ENCODE measurements around the gene ZNF326.
A peak's percentile ranks its signal among the peaks of the same experiment; 100 is the strongest.
"Not testable (repeated sequence)": the region's sequence is repeated elsewhere in the genome, so short reads cannot be mapped to it uniquely, and the experiment has no call there.

Gene ZNF326

DNA sequence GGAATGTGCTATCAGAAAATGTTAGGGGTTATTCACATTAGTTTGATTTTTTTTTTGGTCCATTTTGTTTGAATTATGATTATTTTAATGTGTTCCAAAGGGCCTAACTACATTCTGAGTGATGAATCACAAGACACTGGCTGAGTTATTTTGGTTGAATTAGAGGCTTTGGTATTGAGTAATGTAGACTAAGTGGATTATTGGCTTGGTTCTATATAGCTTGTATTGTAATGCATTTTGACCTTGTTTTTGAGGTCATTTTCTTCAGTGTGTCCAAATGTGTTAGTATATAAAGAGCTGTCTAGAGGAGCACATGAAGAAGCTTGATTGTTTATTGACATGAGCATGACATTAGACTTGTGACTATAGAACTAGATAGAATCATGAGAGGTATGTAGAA lies 3.4 kb downstream of the ZNF326 start:
- DNase-seq: peak; percentile 45

DNA sequence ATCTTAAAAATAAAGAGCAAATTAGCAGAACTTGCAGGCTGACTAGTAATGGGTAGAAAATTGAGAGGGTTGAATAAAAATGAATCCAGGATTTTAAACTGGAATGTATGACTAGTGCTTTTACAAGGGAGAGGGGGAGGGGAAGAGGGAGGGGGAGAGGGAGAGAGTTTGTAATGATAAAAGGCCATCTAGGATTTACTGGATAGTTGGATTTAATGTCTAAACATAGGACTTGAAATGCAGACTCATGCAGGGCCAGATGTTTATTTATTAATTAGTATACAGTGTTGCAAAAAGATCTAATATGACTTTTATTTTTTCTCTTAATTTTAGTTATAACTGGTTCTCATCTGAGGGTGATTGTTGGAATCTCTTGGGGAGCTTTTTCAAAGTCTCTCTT lies 4.3 kb downstream of the ZNF326 start:
- no peak for DNase-seq

DNA sequence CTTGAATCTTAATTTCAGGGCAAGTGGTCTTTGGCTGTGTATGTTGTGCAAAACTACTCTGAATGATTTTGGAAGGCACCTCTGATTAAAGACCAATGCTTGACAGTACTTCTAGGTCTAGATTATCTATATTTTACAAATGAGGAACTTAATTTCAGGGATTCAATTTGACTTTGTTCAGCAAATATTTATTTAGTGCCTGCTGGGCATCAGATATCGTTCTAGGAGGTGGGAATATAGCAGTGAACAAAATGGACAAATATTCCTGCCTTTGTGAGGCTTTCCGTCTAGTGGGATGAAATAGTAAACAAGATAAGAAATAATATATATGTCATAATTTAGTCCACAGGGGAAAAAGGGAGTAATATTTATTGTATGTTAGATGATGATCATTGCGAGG lies 4.7 kb downstream of the ZNF326 start:
- no peak for DNase-seq

DNA sequence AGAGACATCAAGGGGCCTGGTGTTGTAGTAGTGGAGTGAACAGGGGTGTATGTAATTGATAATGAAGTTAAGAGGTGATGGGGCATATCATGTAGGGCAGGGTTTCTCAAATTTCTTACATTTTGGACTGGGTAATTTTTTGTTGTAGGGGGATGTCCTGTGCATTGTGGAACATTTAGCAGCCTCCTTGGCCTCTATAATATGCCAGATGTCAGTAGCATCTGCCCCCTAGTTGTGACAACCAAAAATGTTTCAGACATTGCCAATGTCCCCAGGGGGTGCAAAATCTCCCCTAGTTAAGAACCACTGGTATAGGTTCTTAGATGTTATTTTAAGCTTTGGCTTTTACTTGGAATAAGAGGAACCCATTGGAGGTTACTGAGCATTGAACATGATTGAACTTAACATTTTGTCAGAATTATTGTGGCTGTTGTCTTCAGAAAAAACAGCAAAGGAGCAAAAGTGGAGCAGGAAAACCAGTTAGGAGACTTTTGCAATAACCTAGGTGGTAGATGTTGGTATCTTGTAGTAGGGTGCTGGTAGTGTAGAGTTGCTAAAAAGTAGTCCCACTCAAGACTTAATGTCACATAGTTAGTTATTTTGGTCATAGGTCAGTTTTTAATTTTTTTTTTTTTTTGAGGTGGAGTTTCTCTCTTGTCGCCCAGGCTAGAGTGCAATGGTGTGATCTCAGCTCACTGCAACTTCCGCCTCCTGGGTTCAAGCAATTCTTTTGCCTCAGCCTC lies 6.2 kb downstream of the ZNF326 start:
- DNase-seq: no peak

DNA sequence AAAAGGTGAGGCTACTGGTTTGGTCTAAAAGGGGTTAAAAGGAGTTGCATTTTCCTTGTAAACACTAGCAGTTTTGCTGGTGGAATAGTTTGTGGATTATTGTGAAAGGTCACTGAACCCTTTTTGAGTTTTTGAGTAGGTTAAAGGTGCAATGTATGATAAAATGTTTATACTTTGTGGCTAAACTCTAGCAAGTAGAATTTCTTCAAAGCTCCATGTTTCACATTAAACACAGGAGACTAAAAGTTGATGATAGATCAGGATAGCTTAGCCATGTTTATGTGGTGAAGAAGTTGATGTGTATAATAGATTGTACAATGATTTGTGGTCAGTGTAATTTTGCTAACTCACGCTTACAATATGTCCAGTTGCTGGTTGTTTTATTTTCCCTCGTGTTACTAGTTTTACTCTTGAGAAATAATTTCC lies 13.1 kb downstream of the ZNF326 start:
- no peak for DNase-seq

DNA sequence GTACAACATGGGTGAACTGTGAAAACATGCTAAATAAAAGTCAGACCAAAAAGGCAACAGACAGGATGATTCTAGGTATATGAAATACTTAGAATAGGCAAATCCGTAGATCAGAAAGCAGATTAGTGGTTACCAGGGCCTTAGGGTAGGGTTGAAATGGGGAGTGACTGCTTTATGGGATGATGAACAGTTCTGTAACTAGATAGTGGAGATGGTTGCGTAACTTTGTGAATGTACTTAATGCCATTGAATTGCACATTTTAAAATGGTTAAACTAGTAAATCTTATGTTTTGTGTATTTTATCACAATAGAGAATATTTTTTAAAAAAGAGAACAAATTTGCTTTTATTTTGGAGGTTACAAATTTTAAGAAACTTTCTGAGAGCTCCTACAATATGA lies 17.4 kb downstream of the ZNF326 start:
- DNase-seq: no peak

DNA sequence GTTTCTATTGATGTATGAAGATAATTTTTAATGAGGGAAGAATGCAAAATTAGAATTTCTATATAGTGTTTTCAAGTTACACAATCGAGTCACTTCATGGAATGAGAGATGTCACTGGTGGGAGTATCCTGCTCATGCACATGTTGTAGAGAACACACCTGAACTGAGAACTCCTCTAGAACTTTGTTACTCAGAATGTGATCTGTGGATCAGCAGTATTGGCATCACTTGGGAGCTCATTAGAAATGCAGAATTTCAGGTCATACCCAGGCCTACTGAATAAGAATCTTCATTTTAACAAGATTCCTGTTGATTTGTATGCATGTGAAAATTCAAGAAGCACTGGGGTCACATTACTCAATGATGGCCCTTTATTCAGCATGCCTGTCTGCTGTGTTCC lies 28.8 kb downstream of the ZNF326 start:
- DNase-seq: no peak

DNA sequence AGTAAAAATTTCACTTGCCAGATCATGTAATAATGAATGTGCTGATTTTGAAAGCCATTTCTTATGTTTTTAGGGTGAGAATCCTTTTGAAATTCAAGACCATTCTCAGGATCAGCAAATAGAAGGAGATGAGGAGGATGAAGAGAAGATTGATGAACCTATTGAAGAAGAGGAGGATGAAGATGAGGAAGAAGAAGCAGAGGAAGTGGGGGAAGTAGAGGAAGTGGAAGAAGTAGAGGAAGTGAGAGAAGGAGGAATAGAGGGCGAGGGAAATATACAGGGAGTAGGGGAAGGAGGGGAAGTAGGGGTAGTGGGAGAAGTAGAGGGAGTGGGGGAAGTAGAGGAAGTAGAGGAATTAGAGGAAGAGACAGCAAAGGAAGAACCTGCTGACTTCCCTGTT lies 32.4 kb downstream of the ZNF326 start:
- DNase-seq: no peak

DNA sequence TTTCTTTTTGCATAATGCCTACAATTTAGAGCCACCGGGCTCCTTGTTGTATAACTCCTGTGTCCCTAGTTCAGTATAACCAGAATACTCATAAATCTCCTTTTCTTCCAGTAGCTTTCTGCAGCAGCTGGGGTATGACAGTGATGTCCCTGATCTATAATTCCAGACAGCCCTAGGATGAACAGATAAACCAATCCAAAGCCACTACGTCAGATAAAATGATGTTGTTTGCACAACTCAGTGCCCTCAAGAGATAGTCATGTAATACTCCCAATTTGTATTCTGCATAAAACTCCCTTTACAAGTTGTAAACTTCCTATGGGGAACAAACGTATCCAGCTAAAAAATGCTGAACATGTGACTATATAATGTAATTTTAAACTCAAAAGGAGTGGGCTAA lies 44.7 kb downstream of the ZNF326 start:
- no peak for DNase-seq

DNA sequence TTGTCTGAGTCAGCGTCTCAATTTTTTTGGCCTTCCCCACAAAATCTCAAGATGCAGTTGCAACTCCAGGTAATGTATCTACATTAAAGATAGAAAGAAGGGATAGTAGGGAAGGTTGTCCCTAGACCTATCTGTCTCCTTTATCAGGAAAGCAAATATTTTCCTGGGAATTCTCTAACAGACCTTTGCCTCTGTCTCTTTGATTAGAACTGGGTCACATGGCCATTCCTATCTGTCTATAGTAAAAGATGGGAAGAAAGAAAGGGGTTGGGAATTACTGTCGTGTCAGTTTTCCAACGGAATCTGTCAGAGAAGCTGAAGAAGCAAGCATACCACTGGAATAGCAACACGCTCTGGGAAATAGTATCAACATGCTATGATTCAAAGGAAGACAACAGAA lies 48.7 kb downstream of the ZNF326 start:
- DNase-seq: no peak

DNA sequence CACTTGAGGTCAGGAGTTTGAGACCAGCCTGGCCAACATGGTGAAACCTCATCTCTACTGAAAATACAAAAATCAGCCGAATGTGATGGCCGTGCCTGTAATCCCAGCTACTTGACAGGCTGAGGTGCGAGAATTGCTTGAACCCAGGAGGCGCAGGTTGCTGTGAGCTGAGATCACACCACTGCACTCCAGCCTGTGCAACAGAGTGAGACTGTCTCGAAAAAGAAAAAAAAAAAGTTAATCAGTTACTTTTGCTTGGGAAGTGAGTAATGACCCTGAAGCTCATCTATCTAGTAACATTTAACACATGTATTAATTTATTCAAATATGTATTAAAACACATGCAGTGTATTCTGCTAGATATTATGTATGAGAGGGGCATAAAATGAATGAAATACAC lies 49.4 kb downstream of the ZNF326 start:
- no peak for DNase-seq

DNA sequence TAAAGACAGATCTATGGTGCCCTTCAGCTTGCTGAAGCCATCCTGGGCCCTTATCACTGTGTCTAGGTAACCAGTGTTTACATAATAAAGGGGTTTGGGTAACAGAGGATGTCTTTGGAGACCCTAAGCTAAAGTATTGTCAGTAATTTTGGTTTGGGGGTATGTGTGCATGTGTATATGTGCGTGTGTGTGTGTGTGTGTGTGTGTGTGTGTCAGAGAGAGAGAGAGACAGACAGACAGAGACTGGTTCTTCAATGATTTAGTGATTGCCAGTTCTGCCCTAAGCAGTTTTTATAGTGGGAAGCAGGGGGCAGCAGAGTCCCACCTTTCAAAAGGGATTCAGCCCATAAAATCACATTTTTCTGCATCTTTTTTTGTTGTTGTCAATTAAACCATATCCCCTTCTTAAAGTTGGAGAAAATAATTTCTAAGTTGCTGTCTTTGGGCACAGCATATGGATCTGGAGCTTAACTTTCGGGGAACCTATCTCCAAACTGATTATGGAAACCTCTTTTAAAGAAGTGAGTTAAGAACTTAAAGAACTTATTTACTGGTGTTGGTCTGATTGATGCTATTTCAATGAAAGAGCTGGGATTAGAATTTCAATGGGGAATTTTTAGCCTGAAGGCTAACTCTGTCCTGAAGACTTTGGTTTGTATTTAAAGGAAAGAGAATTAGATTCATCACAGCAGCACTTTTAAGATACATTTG lies 51.1 kb downstream of the ZNF326 start:
- peak; percentile 14 for DNase-seq

DNA sequence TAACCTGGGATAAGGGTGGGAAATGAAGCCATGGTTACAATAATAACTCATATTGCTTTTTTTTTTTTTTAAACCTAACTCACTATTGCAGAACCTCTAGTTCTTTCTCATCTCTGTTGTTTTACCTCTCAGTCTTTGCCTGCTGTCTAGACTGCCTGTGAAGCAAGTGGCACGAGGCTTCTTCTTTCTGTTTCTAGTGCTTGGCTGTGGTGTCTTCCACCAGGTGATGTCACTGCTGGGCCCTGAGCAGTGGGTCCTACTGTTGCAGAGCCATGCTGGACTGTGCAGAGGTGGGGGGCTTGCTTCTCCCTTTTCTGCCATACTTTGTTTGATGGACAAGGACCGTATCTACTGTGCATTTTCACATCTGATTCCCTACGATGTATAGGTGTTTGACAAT lies 51.7 kb downstream of the ZNF326 start:
- DNase-seq: no peak

DNA sequence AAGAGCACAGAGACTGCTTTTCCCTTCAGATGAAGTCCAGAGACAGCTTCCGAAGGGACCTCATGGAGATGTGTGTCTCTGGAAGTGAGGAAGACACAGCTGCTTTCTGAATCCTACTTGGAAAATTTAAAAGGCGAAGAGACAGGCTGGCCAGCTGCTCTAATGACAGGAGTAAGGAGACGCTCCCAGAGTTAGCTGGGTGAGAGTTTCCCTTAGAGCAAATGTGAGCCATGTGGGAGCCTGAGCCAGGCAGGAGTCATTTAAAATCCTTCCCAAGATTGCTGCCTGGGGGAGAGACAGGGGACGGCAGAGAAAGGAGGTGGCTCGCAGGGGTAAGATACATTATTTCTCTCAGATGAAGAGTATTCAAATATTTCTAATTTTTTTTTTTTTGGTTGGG lies 53.1 kb downstream of the ZNF326 start:
- no peak for DNase-seq

DNA sequence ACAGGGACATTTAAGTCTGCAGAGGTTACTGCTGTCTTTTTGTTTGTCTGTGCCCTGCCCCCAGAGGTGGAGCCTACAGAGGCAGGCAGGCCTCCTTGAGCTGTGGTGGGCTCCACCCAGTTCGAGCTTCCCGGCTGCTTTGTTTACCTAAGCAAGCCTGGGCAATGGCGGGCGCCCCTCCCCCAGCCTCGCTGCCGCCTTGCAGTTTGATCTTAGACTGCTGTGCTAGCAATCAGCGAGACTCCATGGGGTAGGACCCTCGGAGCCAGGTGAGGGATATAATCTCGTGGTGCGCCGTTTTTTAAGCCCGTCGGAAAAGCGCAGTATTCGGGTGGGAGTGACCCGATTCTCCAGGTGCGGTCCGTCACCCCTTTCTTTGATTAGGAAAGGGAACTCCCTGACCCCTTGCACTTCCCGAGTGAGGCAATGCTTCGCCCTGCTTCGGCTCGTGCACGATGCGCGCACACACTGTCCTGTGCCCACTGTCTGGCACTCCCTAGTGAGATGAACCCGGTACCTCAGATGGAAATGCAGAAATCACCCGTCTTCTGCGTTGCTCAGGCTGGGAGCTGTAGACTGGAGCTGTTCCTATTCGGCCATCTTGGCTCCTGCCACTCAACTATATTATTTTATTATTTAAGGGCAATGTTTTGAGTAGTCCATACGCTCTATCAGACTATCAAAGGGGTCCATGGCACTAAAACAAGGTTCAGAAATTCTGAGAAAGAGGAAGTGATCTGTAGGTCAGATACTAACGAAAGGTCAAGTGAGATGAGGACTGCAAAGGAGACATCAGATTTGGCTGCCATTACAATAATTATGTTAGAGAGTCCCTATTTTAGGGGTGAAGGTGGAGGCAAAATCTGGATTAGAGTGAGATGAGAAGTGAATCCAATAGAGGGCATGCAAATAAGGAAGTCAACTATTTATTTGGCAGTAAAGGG lies 68.1 kb downstream of the ZNF326 start:
- DNase-seq: not testable (repeated sequence)

DNA sequence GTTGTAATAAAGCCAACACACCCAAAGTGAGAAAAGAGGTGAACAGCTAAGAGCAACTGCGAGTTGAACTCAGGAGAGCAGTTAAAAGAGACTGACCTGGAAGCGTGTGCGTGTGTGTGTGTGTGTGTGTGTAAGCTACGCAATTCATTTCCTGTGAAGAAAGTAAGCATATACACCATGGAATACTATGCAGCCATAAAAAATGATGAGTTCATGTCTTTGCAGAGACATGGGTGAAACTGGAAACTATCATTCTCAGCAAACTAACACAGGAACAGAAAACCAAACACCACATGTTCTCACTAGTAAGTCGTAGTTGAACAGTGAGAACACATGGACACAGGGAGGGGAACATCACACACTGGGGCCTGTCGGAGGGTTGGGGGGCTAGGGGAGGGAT lies 69.2 kb downstream of the ZNF326 start:
- DNase-seq: not testable (repeated sequence)

DNA sequence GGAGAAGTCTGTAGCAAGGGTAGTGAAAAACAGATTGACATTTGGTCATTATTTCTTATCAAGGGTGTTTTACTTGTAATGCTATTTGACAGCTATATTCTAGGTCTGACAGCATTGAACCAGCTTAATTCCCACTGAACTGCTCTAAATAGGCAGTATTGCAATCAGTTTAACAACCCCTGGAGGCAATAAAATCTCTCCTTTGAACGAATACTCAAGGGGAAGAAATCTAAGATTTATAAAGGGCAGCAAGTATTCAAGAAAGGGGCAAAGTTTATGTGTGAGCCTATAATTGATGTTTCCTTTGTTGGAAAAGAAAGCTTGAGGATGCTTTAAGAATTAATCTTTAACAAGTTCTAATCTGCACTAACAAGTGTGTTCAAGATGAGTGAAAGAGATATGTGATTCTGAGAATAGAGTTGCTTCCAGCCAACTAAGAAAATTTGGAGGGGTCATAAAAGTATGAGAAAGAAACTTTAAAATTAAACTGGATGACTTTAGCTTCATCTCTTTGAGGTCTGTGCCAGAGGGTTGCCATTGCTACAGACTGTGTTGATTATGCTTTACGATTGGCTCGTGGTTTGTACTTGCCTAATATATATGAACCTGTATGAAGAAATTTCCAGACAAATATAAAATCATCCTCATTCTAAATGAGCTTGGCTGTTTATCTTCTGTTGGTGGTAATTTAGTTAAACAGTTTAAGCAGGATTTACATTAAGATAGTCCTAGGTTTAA lies 72.5 kb downstream of the ZNF326 start:
- no peak for DNase-seq

DNA sequence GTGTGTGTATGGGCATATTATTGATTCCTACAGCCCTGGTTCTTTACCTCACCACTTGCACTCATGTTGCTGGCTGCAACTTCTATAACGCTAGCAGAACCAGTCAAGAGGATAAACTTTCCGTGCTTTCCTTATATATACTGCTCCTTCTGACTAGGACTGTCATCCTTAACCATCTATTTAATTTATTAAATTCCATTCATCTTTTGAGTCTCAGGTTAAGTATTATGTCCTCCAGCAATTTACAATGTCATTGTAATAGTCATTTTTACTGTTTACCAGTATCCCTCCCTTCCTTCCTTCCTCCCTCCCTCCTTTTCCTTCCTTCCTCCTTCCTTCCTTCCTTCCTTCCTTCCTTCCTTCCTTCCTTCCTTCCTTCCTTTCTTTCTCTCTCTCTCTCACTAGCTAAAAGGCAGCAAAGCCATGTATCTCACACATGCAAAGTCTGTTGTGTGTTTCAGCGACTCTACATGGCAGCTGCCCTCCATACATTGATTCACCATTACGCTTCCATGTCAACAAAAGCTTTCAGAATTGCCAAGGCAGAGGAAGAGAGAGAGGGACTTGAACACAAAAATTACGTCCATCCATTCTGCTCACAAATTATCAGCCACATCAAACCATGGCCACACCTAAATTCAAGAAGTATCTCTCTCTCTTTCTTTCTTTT lies 73.8 kb downstream of the ZNF326 start:
- no peak for DNase-seq

DNA sequence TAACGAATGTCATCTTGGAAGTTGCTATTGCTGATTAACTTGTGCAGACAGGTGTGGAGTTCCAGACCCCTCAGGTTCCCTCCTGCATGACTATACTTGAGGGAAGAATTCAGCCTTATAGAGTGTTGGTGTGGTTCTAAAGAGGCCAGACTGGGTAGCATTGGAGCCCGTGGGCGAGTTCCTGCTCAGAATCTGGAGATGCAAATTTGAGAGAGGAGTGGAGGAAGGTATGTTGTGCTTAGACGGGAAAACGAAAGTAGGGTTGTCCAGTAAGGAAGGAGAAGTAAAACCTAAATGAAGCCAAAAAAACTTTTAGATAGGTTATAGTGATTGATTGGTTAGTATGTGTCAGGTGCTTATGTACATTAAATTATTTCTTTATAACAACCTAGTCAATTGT lies 79.2 kb downstream of the ZNF326 start:
- no peak for DNase-seq

DNA sequence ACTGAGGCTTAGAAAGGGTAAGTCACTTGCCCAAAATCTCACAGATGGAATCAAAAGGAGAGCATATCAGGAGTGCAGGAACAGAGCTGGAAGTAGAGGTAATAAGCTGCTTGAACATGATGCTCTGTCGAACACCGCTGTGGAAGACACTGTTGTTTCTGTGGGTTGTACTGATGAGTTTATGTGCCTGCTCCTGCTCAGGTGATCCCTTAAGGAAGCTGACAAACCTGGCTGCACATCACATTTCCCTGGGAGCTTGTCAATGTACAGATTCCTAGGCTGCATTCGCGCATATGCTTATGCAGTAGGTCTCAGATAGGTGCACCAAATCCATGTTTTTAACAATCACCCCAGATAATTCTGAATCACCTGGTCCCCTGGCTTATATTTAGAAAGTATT lies 79.7 kb downstream of the ZNF326 start:
- no peak for DNase-seq

DNA sequence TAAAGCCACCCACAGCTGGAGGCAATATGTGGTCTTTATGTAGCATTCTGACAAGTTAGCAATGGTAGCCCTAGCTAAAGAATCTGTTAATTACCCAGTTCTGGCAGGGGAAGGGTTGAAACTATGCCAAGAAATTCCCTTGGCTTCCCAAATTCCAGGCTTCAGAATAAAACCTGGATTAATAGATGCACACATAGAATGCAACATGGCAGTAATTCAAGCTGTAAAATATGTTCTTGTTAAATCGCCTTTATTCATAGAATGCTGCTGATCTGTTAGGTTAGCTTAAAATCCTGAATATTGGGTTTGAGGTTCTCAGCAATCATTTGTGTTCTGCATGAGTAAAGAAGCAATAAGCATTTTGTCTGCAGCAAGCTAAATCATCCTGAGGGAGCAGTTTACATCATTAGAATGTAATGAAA lies 80.1 kb downstream of the ZNF326 start:
- DNase-seq: peak; percentile 55

DNA sequence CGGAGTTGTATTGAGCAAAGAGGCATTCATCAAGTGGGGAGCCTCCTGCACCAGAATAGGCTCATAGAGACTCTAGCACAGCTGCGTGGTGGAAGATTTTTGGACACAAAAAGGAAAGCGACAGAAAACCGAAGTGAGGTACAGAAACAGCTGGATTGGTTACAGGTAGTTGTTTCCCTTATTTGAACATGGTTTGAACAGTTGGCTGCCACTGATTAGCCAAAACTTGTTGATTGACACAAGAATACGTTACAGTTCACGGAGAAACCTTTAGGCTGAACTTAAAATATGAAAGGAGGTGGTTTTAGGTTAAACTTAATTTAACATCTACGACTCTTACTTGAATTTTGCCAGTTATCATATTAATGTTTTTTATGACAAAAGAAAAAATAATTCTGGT lies 89.1 kb downstream of the ZNF326 start:
- DNase-seq: no peak

Data from fibroblast of skin of abdomen (primary cell).